GM19043 (cell line): ENCODE measurements around the gene CCZ1B.
"Not testable (repeated sequence)": the region's sequence is repeated elsewhere in the genome, so short reads cannot be mapped to it uniquely, and the experiment has no call there.

ENCODE experiments used
- ATAC-seq: cut with Tn5 transposase; IDR thresholded peaks from one replicate; pipeline ENCODE4 v1.9.1; 2021; ENCODE audit warnings: low read depth; ENCODE audit not compliant: unreplicated experiment

Gene CCZ1B

DNA sequence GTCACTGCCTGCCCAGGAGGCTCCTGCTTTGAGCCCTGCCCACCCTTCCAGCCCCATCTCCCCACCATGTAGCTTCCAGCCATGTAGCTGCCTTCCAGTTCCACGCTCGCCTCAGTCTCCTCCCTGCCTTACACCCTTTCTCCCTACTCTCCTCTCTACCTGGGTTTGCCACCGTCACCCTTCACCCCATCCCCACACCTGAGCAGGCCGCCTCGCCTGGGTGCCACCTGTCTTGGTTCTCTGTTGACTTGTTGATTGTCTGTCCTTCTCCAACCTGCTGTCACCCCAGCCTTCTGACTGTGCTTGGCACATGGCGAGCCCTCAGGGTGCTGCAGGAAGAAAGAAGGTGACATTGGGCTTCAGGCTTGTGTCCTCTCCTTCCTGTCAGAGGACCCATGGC lies 75.9 kb downstream of the CCZ1B start:
- not testable (repeated sequence) for ATAC-seq

DNA sequence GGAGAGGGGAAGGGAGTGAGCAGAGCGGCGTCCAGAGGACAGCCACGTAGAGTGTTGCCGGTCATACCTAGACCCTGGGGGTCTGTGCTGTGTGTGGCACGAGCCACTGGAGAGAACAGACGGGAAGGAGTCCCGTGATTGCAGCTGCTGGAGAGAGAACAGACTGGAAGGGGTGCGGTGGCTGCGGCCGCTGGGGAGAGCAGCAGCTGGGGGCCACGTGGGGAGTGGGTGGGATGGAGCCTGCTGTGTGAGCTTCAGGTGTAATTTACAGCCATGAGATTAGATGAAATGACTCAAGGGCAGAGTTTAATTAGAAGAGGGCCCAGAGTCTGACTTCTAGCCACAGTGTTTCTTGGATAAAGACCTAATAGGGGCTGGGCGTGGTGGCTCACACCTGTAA lies 76.7 kb downstream of the CCZ1B start:
- ATAC-seq: not testable (repeated sequence)
